ENCODE measurements around the gene LRRC73. TPM values are rescaled to one million over a fixed set of nuclear protein-coding genes. Genes with fewer than 3 reads are reported as not detected.

LRRC73 gene
- total RNA-seq, 1 donor: not detected

DNA sequence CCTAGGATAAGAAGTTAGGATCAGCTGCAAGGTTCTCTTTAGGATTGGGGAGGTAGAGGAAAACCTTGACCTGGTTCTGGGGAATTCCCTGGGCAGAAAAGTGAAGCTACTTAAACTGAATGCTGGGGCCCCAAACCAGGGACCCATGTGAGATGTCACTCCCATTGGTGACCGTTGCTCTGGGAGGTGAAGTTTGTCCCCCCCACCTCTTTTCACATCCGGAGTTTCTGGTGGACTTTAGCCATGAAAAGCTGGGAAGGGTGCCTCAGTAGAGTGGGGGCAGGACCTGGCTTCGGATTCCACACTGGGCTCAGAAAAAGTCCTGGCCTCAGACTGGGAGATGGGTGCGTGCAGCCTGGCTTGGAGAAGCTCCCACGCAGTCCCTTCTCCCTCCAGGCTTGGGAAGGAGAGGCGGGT, 19.6 kb downstream of the LRRC73 start:
- Histone ChIP-seq H3K4me1 (ENCODE audit: insufficient read depth, low read length) (peaks cover 15% of the 10 kb centered on the region), H3K27me3 (ENCODE audit: insufficient read depth, low read length) (no peaks in the 10 kb centered on the region), H3K4me3 (ENCODE audit: low read length) (no peak overlapping the region), H3K9me3 (ENCODE audit: low read depth, low read length) (no peaks in the 10 kb centered on the region)

- Histone ChIP-seq H3K4me3 (ENCODE audit: low read length) (no peak overlapping the region), H3K27me3 (ENCODE audit: insufficient read depth, low read length) (no peaks in the 10 kb centered on the region), H3K4me1 (ENCODE audit: insufficient read depth, low read length) (peaks cover 4% of the 10 kb centered on the region), H3K9me3 (ENCODE audit: low read depth, low read length) (no peaks in the 10 kb centered on the region)
Observed at GRCh38 chr6:43489277-43490072, 20.7 kb downstream of the LRRC73 start.

GRCh38 chr6:43488667-43489276, 21.4 kb downstream of the LRRC73 start:
- Histone ChIP-seq H3K4me3 (ENCODE audit: low read length) (no peak overlapping the region), H3K4me1 (ENCODE audit: insufficient read depth, low read length) (no peaks in the 10 kb centered on the region), H3K27me3 (ENCODE audit: insufficient read depth, low read length) (no peaks in the 10 kb centered on the region), H3K9me3 (ENCODE audit: low read depth, low read length) (no peaks in the 10 kb centered on the region)

- H3K27me3 ChIP-seq (ENCODE audit: insufficient read depth, low read length): no peaks in the 10 kb centered on the region
- no peaks in the 10 kb centered on the region for H3K9me3 ChIP-seq (ENCODE audit: low read depth, low read length)
- peaks cover 15% of the 10 kb centered on the region for H3K4me1 ChIP-seq (ENCODE audit: insufficient read depth, low read length)
- no peak overlapping the region for H3K4me3 ChIP-seq (ENCODE audit: low read length)
Observed at GRCh38 chr6:43481591-43482236, 28.4 kb downstream of the LRRC73 start.

- H3K27me3 ChIP-seq (ENCODE audit: insufficient read depth, low read length): no peaks in the 10 kb centered on the region
- H3K4me3 ChIP-seq (ENCODE audit: low read length): no peak overlapping the region
- H3K4me1 ChIP-seq (ENCODE audit: insufficient read depth, low read length): peaks cover 16% of the 10 kb centered on the region
- H3K9me3 ChIP-seq (ENCODE audit: low read depth, low read length): no peaks in the 10 kb centered on the region
Observed at GRCh38 chr6:43481075-43481474, 29.1 kb downstream of the LRRC73 start.

DNA sequence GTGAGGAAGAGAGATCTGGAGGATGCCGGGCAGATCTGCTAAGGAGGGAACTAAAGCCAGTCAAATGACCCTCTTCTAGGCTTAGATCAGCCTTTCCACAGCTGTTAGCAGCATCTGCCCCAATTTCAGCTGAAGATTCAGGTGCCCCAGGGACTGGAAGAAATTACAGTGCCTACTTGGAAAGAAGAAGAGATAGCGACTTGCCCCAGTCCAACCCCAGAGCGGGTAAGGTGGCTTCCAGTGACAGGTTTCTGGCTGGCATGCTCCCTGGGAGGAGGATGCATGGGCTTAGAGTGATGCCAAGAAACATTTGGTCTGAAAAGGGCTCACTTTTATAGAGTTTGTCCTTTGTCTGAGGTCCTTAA, 32.2 kb downstream of the LRRC73 start:
- Histone ChIP-seq H3K4me3 (ENCODE audit: low read length) (peak overlapping the region; percentile 53), H3K9me3 (ENCODE audit: low read depth, low read length) (no peaks in the 10 kb centered on the region), H3K4me1 (ENCODE audit: insufficient read depth, low read length) (peaks cover 16% of the 10 kb centered on the region)

GRCh38 chr6:43477235-43478007, 32.7 kb downstream of the LRRC73 start, which contains the start of gene TJAP1:
Gene TJAP1 (plus strand): TSS chr6:43477570. CDS start chr6:43499002, 21,432 bp downstream.
- Histone ChIP-seq H3K27me3 (ENCODE audit: insufficient read depth, low read length) (no peaks in the 10 kb centered on the region), H3K4me1 (ENCODE audit: insufficient read depth, low read length) (peaks cover 16% of the 10 kb centered on the region), H3K4me3 (ENCODE audit: low read length) (peak within 1 kb of the TSS; percentile 53), H3K9me3 (ENCODE audit: low read depth, low read length) (no peaks in the 10 kb centered on the region)

More for the DNA sequence above, 32.2 kb downstream of the LRRC73 start:
- no peaks in the 10 kb centered on the region for H3K27me3 ChIP-seq (ENCODE audit: insufficient read depth, low read length)

DNA sequence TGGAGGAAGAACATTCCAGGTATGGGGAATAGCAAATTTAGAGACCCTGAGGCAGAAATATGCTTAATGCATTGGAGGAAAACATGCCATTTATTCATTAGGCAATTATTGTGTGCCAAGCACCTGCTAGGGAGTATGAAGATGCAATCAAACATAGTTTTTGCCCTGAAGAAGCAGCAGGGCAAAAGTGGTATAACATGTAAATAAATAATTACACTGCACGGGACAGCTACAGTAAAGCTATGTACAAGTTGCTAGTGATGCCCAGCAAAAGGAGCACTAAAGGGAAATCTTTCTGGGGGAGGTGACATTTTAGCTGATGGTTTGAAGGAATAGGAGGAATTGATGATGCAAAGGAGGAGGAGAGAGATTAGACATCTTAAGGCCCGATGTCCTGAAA, 33.4 kb downstream of the LRRC73 start:
- Histone ChIP-seq H3K27me3 (ENCODE audit: insufficient read depth, low read length) (no peaks in the 10 kb centered on the region), H3K4me1 (ENCODE audit: insufficient read depth, low read length) (peaks cover 16% of the 10 kb centered on the region), H3K9me3 (ENCODE audit: low read depth, low read length) (no peaks in the 10 kb centered on the region), H3K4me3 (ENCODE audit: low read length) (peak overlapping the region; percentile 53)

DNA sequence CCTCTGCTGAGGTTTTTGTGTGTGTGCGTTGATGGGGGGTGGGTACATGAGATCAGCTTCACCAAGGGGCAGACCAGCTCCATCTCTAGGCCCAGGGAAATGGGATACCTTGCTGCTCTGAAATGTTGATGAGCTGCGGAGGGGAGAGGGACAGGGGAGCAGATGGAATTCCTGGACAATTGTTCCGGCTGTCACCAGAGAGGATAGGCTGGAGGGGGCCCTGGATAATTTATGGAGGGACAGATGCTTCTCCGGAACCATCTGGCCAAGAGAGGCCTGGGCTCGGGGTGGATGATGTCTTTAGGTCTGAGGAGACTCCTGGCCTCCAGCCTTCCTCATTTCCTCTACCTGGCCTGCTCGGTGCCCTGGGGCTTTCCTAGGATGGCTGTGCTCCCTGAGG, 34.6 kb downstream of the LRRC73 start:
- peaks cover 16% of the 10 kb centered on the region for H3K4me1 ChIP-seq (ENCODE audit: insufficient read depth, low read length)
- no peak overlapping the region for H3K4me3 ChIP-seq (ENCODE audit: low read length)

DNA sequence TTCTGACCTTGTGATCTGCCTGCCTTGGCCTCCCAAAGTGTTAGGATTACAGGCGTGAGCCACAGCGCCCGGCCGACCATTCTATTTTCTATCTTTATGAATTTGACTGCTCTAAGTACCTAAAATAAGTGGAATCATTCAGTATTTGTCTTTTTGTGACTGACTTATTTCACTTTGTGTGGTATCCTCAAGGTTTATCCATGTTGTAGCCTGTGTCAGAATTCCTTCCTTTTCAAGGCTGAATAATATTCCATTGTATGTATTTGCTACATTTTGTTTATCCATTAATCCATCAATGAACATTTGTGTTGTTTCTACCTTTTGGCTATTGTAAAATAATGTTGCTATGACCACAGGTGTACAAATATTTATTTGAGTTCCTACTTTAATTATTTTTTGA, 37.6 kb downstream of the LRRC73 start:
- Histone ChIP-seq H3K4me1 (ENCODE audit: insufficient read depth, low read length) (peaks cover 5% of the 10 kb centered on the region), H3K9me3 (ENCODE audit: low read depth, low read length) (no peaks in the 10 kb centered on the region), H3K4me3 (ENCODE audit: low read length) (no peak overlapping the region), H3K27me3 (ENCODE audit: insufficient read depth, low read length) (no peaks in the 10 kb centered on the region)

More for the DNA sequence above, 34.6 kb downstream of the LRRC73 start:
- Histone ChIP-seq H3K9me3 (ENCODE audit: low read depth, low read length) (no peaks in the 10 kb centered on the region), H3K27me3 (ENCODE audit: insufficient read depth, low read length) (no peaks in the 10 kb centered on the region)

- H3K9me3 ChIP-seq (ENCODE audit: low read depth, low read length): no peaks in the 10 kb centered on the region
- H3K4me1 ChIP-seq (ENCODE audit: insufficient read depth, low read length): no peaks in the 10 kb centered on the region
- no peaks in the 10 kb centered on the region for H3K27me3 ChIP-seq (ENCODE audit: insufficient read depth, low read length)
- no peak overlapping the region for H3K4me3 ChIP-seq (ENCODE audit: low read length)
Observed at GRCh38 chr6:43471399-43471798, 38.7 kb downstream of the LRRC73 start.

- Histone ChIP-seq H3K27me3 (ENCODE audit: insufficient read depth, low read length) (no peaks in the 10 kb centered on the region), H3K9me3 (ENCODE audit: low read depth, low read length) (no peaks in the 10 kb centered on the region), H3K4me3 (ENCODE audit: low read length) (no peak overlapping the region), H3K4me1 (ENCODE audit: insufficient read depth, low read length) (no peaks in the 10 kb centered on the region)
Observed at GRCh38 chr6:43469947-43470346, 40.2 kb downstream of the LRRC73 start.

- no peak overlapping the region for H3K4me3 ChIP-seq (ENCODE audit: low read length)
- no peaks in the 10 kb centered on the region for H3K4me1 ChIP-seq (ENCODE audit: insufficient read depth, low read length)
- H3K27me3 ChIP-seq (ENCODE audit: insufficient read depth, low read length): no peaks in the 10 kb centered on the region
- H3K9me3 ChIP-seq (ENCODE audit: low read depth, low read length): no peaks in the 10 kb centered on the region
Observed at GRCh38 chr6:43468748-43469681, 41.1 kb downstream of the LRRC73 start.

GRCh38 chr6:43468240-43468639, 41.9 kb downstream of the LRRC73 start:
- no peaks in the 10 kb centered on the region for H3K4me1 ChIP-seq (ENCODE audit: insufficient read depth, low read length)
- H3K27me3 ChIP-seq (ENCODE audit: insufficient read depth, low read length): peaks cover 5% of the 10 kb centered on the region
- no peaks in the 10 kb centered on the region for H3K9me3 ChIP-seq (ENCODE audit: low read depth, low read length)
- H3K4me3 ChIP-seq (ENCODE audit: low read length): no peak overlapping the region
